Measurements from ENCODE around the gene PRR15L.

DNA sequence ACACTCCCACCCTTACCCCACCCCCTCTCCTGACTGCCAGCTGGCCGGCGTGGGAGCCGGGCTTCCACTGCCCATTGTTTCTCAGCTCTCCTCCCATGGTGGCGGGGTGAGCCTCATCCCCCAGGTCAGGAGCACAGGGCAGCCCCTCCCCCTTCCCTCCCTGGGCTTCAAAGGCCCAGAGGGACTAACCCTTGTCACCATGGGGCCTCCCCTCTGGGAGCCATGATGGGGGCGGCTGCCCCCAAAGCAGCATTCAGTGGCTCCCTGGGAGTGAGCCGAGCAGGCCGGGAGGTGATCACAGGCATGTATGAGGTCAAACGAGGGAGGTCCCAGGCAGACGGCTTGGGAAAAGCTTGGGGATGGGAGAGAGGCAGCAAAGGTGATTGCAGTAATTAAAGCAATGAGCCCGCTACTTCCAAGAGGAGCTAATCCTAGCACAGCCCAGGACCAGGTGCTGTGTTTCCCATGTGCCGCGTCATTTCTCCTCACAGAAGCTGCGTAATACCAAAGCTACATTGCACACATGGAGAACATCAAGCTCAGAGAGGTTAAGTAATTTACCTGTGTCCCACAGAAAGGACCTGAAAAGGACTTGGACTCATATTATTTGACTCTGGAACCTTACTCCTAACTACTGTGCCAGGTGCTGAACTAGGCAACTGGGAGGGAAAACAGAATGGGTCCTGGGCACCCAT, 37.7 kb upstream of the PRR15L start:
- no peak for TF ChIP-seq POLR2A (IDR thresholded peaks at IDR 0.05)
- TF ChIP-seq POLR2AphosphoS5 (IDR thresholded peaks at IDR 0.05): no peak
